ENCODE measurements around the gene PODXL.
"Not testable (repeated sequence)": the region's sequence is repeated elsewhere in the genome, so short reads cannot be mapped to it uniquely, and the experiment has no call there.

Gene PODXL

DNA sequence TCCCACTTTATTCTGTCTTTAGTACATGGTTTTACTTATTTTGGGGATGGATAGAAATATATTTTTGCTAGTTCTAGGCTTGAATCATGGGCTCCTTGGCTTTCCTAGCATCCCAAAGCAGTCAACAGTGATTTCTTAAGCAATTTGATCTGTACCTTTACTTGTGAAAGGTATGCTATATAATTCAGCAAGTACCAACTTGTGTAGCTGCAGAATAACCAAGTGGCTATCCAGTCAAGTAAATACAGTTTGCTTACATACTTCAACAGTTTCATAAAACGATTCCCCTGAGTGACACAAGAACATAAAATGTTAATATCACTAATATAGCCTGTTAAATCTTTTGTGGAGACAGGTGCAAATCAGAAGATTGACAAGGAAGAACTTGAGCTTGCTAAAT is 67.2 kb downstream of the PODXL start:
- DNase-seq, result no peak

DNA sequence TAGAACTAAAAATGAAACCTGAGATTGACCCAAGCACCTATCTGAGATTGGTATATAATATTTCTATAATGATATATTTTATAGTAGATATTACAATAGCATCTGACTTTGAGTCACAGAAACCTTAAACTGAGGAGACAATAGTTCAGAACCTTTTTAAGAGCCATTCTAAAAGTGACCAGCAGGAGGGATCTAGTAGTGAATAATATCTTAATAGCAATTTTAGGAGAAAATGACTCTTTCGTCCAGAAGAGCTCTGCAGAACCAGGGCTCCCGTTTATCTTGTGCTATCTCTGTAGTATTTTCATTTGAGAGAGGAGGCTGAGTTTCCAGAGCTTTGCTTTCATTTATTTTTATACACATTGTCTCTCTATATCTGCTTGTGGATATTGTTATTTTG is 68.1 kb downstream of the PODXL start:
- DNase-seq, result no peak

- no peak for DNase-seq
Measured at GRCh38 chr7:131487217-131487616, 69.2 kb downstream of the PODXL start.

DNA sequence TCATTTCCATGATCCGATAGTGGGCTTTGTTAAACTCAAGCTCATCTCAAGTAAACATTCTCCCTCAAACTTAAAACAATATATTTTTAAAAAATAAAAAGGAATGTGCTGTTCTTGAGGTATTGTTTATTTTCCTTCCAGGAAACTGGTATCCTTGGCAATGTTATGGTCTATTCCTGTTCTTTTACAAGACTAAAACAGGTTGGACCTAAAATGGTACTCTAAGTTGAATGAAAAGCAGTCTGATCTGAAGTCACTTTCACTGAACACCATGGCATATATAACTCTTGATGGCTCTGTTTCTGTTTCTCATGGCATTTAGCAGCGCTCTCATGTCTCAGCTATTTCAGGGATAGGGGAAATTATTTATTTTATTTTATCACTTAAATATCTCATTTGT is 70.1 kb downstream of the PODXL start:
- no peak for DNase-seq

- DNase-seq, result no peak
Measured at GRCh38 chr7:131483586-131483985, 72.8 kb downstream of the PODXL start.

- DNase-seq, result no peak
Measured at GRCh38 chr7:131482800-131483199, 73.6 kb downstream of the PODXL start.

GRCh38 chr7:131480384-131481315 is 75.8 kb downstream of the PODXL start:
- no peak for DNase-seq

- no peak for DNase-seq
Measured at GRCh38 chr7:131476740-131477139, 79.7 kb downstream of the PODXL start.

GRCh38 chr7:131471250-131472004 is 85.0 kb downstream of the PODXL start:
- DNase-seq, result no peak

DNA sequence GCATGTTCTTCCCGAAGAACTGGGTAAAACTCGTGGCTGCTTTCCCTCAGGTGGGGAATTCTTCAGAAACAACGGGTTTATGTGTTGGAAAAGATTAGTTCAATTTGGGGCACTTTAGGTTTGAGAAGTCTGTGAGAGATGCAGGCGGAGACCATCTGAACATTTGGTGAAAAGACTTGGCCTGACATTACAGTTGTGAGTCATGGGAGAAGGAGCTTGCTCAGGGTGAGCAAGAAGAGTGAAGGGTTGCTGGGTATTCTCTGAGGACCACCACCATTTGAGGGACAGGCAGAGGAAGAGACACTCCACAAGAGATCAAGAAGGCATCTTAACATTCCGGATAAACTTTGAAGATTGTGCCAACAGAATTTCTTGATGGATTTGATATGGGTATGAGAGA is 88.6 kb downstream of the PODXL start:
- no peak for DNase-seq

DNA sequence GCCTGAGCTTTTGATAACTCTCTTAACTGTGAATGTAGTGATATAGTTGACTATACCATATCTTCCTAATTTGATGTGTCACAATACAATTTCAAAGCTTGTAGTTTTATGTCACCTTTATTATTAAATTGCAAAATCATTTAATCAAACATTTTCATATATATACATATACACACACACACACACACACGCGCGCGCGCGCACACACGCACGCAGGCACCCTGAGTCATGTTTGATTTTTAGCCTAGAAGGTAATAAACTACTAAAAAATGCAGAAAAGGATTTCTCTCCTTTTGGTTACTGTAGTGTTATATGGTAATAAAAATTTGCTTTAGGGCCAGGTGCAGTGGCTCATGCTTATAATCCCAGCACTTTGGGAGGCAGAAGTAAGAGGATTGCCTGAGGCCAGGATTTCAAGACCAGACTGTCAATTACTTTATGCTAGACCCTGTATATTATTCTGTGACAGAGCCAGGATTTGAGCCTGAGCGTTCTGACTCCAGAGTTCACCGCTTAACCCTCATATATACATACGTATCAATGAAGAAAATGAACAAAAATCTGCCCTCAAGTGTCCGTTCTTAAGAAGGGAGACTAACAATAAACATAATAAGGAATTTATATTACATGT is 89.6 kb downstream of the PODXL start:
- no peak for DNase-seq

DNA sequence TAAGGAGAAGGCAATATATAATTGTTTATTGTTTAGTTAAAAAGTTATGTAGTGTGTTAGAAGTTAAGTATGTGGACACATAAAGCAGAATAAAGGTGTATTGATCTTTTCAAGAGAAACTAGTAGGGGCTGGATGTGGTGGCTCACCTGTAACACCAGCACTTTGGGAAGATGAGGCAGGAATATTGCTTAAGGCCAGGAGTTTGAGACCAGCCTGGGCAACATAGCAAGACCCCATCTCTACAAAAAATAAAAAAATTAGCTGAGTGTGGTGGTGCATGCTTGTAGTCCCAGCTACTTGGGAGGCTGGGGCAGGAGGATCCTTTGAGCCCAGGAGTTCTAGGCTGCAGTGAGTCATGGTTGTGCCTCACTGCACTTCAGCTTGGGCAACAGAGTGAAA is 93.7 kb downstream of the PODXL start:
- not testable (repeated sequence) for DNase-seq

- DNase-seq, result no peak
Measured at GRCh38 chr7:131462059-131462458, 94.4 kb downstream of the PODXL start.

DNA sequence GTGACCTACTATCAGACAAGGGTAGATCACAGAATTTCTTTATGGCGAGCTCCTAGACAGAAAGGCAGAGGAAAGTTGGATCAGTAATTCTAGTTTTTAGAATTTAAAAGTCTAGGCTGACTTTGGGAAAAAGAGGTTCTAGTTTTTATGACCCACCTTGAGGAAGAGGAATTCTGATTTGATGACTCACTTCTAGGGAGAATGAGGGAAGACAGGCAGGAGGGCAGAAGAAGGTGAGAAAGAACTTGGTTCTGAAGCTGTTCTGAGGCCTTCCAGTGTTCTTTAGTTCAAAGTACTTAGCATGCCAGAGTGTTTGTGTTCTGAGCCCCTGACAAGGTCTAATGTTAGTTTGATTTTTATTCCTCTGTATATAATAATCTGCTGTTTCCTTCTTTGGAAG is 97.2 kb downstream of the PODXL start:
- no peak for DNase-seq

GRCh38 chr7:131456338-131456737 is 100.1 kb downstream of the PODXL start:
- DNase-seq, result no peak

DNA sequence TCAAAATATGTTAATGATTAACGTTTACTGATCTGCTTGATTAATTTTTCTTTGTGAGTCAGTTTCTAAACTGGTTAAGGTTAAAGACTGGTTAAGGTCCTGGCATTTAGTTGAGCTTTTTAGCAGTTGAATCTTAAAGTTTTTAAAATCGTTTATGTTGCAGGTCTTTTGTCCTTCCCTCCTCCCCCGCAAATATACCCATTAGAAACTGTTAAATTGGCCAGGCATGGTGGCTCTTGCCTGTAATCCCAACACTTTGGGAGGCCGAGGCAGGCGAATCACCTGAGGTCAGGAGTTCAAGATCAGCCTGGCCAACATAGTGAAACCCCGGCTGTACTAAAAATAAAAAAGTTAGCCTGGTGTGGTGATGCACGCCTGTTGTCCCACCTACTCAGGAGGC is 100.9 kb downstream of the PODXL start:
- DNase-seq, result no peak

DNA sequence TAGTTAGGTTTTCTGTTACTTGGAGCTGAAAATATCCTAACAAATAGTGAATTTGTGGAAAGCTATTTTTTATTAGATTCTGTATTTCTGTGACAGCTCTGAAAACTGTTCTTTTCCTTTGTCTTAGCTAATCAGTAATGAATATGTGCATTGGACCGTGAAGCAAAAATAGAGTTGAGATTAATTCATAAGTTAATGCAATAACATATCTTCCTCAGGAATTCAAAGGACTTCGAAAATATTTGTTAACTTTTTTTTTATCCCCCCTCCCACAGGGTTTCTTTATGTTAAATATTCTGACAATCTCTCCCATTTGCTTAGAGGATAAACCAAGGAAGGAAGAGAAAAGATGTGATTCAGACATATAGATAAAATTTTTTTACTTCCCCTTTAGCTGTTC is 101.4 kb downstream of the PODXL start:
- no peak for DNase-seq

DNA sequence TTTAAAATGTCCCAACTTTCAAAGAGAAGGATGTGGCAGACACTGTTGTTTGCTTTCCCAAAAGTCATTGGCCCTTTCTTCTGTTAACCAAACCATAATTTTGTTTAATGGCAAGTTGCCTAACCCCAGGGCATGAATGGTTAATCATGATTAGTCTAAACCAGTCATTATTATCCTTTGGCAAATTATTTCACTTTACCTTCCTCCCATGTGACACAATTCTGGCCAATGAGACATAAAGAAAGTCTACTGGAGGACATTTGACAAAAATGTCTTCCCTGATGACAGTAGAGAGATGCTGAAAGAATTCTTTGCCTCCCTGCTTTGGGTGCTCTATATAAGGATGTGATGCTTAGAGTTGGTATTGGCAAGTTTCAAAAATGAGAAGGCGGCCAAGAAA is 101.9 kb downstream of the PODXL start:
- no peak for DNase-seq

Measured in NCI-H1105 (cell line).